ENCODE data around the gene DDX10.
"Not testable (repeated sequence)": the region's sequence is repeated elsewhere in the genome, so short reads cannot be mapped to it uniquely, and the experiment has no call there.

DDX10 gene

DNA sequence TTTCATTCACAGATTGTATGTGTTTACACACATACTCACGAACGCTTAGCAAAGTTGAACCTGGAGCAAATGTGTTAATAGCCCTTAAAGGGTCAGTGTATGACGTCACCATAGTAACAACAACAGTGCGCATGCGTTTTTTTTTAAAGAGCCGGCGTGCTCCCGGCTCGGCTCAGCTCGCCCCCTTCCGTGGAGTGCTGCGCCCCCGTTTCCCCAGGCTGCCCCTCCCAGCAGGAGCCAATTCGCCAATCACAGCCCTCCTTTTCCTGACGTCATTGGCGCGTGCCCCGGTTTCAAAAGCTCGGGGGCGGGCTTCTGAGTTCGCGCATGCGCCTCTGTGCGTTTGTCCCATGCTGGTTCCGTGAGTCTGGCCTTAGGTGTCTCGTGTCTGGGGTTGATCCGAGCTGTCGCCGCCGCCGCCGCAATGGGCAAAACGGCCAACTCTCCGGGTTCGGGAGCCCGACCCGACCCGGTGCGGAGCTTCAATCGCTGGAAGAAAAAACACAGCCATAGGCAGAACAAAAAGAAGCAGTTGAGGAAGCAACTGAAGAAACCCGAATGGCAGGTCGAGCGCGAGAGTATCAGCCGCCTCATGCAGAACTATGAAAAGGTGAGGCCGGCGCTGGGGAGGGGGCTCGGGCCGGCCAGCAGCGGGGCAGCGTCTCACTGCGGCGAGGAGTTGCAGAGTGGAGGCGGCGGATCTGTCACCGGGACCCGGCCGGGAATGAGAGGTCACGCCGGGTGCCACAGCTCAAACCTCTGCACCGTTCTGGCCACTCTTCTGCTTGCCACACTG is at the start of gene DDX10:
Gene DDX10 (plus strand): TSS at position 340 of the 796 bp plus-strand sequence. CDS start 85 bp downstream, at position 425.
- DNase-seq (ENCODE audit: low read depth): peak; percentile 98

DNA sequence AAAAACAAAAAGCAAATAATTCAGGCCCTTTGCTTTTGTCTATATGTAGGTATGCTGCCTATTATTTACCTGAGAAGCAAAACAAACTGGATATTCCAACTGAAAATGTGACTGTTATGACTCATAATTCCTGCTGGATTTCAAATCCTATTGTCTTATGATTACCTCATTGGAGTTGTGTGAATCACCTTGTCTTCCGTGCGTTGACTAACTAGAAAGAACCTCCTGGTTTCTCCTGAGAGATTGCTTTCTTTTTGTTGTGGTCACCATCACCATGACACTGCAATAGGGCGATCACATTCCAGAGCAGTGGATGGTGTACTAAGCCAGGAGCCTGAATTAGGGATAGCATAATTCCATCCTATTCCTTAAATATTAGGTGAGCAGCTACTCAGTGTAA is 48.3 kb upstream of the DDX10 start:
- peak; percentile 26 for DNase-seq (ENCODE audit: low read depth)

DNA sequence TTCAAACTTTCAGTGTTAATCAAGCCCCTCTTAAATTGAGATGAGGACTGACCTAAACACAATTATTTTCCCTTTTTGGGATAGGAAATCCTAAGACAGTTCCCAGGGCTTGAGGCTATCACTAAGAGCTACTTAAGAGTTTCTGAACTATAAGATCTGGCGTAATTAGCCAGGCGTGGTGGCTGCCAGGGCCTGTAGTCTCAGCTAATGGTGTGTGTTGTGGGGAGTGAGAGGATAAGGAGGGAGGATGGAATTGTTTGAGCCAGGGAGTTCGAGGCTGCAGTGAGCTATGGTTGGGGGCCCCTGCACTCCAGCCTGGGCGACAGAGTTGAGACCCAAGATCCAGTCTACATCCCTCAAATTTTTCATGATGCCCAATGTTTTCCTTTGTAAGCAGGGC is 47.8 kb upstream of the DDX10 start:
- no peak for DNase-seq (ENCODE audit: low read depth)

DNA sequence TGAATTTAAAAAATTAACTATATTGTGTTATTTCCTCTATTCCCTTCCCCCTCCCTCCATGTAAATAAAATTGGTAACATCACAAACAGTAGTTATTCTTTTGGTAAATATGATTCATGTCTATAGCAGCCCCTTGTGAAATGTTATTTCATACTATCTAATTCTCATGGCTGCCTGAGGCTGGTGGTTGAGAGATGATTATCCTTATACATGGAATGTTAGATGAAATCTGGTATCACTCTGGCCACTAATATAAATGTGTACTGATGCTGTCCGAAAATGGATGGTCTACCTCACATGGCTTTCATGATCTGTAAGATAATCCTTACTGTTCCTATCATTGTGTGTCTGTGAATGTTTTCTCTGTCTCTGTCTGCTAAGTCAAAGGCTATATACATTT is 46.3 kb upstream of the DDX10 start:
- no peak for DNase-seq (ENCODE audit: low read depth)

DNA sequence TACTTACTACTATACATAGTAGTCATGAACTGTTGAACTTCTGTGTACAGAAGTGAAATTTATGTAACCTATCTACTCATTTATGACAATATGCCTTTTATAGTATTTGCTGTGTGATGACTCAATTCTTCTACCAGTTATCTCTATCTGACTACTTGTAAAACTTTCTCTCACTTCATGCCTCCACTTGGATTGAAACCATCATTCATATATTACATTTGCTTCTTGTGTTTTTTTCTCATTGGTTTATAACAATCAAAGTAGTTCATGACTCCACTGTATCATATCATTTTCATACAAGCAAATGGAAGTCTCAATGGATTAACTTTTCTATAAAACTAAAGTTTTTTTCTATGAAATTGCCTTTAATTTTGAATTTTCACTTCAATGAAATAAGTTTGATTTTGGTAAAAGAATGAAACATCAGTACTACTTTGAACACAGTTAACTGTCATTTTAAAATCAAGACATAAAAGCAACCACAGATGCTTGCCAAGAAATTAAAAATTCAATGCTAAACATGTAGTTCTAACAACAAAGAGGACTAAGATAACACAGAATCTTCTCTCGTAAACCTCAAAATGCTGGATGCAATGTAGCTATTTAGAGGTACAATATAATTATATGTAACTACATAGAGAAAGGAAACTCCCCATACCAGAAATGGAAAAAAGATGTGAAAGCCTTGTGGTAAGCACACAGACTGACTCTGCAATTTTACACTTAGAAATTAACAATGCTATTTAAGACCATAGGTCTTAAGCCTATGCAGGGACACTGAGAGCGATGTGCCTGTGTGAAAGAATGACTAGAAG is 43.7 kb upstream of the DDX10 start:
- no peak for DNase-seq (ENCODE audit: low read depth)

DNA sequence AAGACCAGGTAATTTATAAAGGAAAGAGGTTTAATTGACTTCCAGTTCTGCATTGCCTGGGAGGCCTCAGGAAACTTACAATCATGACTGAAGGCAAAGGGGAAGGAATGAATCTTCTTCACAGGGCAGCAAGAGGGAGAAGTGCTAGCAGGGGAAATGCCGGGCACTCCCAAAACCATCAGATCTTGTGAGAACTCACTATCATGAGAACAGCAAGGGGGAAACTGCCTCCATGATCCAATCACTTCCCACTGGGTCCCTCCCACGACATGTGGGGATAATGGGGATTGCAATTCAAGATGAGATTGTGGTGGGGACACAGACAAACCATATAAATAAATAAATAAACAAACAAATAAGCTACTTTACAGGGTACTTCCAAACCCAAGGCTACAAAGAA is 42.5 kb upstream of the DDX10 start:
- DNase-seq (ENCODE audit: low read depth): no peak

DNA sequence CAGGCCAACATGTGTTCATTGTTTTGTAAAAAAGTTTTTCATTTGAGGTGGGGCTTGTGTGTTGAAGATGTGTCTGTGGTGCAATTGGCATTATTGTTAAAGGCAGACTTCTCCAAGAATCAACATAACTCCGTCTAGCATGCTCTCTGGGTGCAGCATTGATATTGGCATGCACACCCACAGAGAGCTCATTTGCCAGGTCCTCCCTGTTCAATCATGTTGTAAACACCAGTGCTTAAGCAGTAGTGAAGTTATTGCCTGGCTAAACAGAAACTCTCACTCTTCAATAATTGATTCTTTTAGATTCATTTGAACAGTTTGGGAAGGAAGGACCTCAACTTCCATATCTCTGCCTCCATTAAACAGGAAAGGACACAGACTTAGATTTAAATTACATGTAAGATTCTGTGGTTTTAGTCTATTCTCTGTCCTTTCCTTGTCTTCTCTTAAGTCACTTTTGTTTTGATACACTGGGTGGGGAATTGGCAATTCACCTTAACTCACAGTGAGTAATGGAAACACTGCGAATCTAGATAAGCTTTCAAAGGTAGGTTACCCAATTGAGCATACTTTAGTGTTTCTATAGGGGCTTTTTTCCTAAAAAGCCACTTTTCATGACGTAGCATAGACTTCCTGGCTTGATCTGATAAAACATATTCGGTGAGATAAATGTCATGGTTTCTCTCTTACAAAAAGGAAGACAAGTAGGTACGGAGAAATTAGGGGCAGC is 40.5 kb upstream of the DDX10 start:
- no peak for DNase-seq (ENCODE audit: low read depth)

DNA sequence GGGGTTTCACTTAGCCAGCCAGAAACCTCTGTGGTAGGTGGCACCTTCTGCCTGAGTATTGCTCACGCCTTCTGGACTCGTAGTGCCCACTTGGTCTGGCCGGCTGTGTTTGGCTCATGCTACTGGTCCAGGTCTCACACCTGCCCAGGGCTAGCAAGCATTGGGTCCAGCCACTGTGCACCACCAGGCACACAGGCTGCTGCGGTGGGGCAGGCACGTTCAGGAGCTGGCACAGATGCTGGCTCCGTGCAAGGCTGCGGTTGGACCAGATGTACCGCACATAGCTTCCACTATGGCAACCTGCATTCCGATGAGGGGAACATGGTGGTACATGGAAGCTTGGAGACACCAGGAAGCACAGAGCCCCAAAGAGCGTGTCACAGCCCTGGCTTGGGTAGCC is 36.5 kb upstream of the DDX10 start:
- no peak for DNase-seq (ENCODE audit: low read depth)

DNA sequence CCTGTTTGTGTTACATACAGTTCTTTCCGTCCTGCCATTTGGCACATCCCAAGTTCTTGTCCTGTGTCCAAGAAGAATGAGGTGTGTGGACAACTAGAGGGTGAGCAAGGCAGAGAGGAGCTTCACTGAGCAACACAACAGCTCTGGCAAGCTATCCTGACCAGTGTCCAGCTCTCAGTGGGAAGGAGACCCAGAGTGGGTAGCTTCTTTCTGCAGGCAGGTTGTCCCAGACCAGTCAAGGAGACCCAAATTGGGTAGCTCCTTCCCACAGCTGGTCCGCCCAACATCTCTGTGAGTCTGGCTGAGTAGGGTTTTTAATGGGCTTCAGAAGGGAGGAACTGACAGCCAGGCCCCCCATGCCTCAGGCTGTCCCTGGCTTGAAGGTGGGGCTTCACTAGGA is 36.1 kb upstream of the DDX10 start:
- no peak for DNase-seq (ENCODE audit: low read depth)

DNA sequence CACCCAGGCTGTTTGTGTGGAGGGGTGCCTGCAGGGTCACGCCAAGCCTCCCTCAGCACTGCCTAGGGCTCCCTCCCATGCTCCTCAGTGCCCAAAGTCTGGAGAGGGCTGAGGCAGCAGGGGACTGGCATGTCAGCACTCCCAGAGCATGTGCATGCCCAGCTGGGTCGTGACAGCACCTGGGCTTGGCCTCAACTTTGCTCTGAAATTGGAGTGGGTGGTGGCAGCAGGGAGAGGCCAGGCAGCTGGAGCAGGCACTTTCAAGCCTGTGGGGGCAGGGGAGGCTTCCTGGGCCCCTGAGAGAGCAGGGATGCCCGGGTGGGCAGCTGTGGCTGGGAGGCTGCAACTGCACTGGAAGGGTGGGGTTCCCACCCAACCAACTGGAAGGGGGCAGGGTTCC is 35.6 kb upstream of the DDX10 start:
- no peak for DNase-seq (ENCODE audit: low read depth)

DNA sequence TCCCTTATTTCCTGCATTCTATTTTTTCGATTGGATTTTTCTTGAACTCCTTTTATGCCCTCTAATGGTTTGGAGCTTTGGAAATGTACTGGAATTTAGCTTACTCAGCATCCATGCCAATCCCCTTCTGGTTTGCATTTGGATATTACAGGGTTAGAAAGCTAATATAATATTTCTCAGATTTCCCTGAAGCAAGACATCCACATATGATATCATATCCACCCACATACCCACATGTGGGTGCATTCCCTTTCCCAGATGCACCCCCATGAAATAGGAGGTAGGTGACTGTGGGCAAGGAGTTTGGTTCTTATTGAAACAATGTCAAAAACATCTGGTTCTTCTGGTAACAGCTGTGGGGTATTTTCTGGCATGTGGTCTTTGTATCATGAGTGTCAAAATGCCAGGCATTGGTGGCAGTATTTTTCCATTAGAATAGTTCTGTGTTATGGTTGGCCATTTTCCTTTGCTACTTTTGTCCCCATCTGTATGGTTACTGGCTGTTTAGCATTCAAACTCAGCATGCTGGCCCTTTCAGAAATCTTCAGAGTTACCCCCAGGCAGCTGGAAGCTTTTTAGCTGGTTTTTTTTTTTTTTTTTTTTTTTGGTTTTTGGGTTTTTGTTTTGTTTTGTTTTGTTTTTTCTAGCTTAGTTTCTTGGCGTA is 32.7 kb upstream of the DDX10 start:
- DNase-seq (ENCODE audit: low read depth): peak; percentile 68

DNA sequence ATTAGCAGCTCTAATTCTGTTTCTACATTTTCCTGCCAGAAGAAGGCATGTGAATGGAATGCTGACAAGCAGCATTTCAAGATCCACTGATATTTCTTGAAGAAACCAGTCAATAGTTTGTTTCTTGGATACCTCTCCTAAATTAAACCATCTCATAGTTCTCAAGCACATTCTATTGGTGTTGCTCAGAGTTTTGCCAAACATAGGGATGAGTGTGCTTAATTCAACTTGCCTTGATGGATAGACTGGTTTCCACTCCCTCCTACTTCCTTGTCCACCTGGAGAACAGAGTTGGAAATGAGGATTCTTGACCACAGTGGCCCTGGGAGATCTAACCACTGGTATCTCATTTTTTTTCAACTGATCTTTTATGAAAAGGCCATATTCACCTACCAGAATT is 29.8 kb upstream of the DDX10 start:
- no peak for DNase-seq (ENCODE audit: low read depth)

DNA sequence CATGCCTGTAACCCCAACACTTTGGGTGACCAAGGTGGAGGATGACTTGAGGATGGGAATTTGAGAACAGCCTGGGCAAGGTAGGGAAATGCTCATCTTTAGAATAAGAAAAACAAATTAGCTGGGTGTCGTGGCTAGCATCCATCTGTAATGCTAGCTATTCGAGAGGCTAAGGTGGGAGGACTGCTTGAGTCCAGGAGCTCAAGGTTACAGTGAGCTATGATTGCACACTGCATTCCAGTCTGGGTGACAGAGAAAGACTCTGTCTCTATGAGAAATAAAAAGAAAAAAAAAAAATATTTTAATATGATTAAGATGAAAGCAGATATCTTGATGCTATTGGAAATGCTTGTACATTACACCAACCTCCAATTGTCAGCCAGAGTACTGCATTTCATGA is 28.6 kb upstream of the DDX10 start:
- DNase-seq (ENCODE audit: low read depth): no peak

DNA sequence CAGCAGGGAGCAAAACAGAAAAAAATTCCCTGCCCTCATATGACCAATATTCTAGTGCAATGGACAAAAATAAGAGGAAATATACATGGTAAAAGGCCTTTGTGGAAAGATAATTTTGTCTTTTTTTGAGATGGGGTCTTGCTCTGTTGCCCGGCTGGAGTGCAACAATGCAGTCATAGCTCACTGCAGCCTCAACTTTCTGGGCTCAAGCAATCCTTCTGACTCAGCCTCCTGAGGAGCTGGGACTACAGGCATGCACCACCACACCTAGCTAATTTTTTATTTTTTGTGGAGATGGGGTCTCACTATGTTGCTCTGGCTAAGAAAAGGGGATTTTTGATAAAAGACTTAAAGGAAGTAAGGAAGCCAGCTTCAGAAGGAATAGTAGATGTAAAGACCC is 25.7 kb upstream of the DDX10 start:
- DNase-seq (ENCODE audit: low read depth): no peak

DNA sequence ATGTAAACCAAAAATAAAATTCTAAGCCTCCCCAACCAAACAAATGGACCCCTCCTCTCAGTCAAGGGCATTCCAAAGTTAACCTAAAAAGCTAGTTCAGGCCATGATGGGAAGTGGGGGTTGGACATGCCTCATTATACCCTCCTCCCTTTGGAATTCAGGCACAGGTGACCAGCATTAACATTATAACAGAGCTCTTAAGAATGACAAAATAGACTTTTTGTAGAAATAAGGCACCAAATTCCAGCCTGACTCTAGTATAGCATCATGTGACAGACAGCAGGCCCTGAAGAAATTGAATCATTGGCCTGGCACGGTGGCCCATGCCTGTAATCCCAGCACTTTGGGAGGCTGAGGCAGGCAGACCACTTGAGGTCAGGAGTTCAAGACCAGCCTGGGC is 23.1 kb upstream of the DDX10 start:
- not testable (repeated sequence) for DNase-seq (ENCODE audit: low read depth)

DNA sequence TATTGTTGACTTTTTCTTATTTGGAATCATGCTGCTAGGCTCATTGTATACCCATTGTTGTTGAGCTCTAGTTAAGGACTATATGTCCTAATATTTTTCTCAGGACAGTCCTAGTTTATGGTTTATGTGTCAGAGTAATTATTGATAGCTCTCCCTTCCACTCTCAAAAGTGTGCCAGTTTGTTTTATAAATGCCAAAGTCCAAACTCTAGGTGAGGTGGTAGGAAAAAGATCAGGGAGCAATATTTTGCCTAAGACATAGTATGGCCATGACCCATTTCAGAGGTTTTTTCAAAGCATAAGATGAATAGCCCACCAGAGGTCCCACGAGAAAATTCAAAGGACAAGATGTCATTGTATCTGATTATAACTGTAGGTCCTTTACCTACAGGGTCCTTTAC is 20.9 kb upstream of the DDX10 start:
- DNase-seq (ENCODE audit: low read depth): no peak

DNA sequence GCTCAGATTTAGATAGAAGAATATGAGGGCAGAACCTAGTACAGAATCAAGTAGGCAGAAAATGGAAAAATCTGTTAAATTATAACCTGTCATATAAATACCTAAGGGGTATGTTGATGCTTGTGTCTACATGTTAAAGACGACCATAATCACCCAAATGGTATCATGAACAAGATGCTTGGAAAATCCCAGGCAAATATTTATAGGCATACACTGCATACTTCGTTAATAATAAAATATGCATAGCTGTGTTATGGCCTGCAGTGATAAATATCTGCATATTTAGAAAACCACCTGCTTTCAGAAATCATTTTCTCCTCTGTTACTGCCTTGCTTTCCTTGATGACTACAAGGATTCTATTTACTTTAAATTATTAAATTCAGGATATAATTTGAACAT is 18.9 kb upstream of the DDX10 start:
- no peak for DNase-seq (ENCODE audit: low read depth)

DNA sequence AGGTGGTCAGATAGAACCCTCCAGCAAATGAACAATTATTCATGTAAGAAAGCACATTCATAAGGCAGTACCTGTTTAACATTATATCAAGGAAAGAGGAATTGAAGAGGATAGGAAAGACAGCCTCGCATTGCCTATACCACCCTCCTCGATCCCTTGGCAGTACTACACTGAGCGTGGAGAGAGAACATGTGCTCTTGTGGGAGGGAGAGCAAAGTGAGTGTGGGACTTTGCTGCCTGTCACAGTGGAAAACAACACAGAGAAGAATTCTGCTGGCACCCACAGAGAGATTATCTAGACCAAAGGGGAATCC is 17.5 kb upstream of the DDX10 start:
- DNase-seq (ENCODE audit: low read depth): no peak

DNA sequence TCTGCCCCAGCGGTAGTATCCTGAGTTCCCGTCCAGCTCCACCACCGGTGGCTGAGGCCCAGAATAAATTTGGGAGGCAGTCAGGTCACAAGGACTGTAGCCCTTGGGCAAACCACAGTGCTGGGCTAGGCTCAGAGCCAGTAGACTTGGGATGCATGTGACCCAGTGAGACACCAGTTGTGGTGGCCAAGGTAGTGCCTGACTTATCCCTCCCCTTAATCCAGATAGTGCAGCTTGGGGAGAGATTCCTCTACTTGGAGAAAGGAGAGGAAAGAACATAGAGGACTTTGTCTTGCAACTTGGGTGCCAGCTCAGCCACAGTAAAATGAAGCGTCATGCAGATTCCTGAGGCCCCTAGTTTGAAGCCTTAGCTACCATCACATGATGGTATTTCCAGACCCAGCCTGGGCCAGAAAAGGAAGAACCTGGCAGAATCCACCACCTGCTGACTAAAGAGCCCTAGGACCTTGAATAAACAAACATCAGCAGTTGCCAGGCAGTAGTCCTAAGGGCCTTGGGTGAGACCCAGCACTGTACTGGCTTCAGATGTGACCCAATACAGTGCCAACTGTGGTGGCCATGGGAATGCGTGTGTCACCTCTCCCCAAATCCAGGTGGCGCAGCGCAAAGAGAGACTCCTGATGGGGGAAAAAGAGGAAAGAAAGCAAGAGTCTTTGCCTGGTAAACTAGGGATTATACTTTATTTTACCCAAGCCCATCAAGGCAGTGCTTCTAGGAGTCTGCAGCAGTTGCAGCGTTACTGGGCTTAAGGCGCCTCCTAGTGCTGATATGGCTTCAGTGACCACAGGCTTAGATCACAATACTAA is 17.0 kb upstream of the DDX10 start:
- peak; percentile 76 for DNase-seq (ENCODE audit: low read depth)

DNA sequence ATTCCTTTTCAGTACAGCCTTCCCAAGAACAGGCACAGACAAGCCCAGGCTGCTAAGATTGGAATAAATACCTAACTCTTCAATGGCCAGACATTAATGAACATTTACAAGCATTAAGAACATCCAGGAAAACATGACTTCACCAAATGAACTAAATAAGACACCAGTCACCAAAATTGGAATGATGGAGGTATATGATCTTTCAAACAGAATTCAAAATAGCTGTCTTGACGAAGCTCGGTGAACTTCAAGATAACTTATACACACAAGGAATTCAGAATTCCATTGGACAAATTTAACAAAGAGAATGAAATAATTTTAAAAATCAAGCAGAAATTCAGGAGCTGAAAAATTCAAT is 16.4 kb upstream of the DDX10 start:
- no peak for DNase-seq (ENCODE audit: low read depth)

DNA sequence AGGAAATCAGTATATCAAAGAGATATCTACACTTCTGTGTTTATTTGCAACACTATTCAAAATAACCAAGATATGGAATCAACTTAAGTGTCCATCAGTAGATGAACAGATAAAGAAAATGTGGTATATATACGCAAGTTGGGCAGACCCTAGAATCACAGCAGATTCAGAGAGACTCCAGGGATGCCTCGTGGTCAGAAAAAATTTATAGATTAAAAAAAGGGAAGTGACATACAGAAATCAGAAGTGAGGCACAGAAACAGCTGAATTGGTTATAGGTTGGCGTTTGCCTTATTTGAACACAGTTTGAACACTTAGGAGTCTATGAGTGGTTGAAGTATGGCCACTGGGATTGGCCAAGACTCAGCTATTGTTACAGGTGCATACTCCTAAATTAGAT is 10.8 kb upstream of the DDX10 start:
- DNase-seq (ENCODE audit: low read depth): not testable (repeated sequence)

Measured in fibroblast of gingiva (primary cell).